Measurements from ENCODE around the gene PWWP2B.
"Not testable (repeated sequence)": the region's sequence is repeated elsewhere in the genome, so short reads cannot be mapped to it uniquely, and the experiment has no call there.

PWWP2B gene

GRCh38 chr10:132375116-132375794 lies 21.7 kb upstream of the PWWP2B start:
- CTCF ChIA-PET = no interaction called here
- no peak for TF ChIP-seq CTCF (IDR thresholded peaks at IDR 0.05; ENCODE audit: insufficient read depth, low read length, missing control alignments)

GRCh38 chr10:132375795-132376297 lies 21.2 kb upstream of the PWWP2B start:
- ChIA-PET CTCF (no interaction called here), POLR2A (no interaction called here)
- DNase-seq (ENCODE audit: low read depth, low spot score) = no peak
- no peak for TF ChIP-seq CTCF (IDR thresholded peaks at IDR 0.05; ENCODE audit: insufficient read depth, low read length, missing control alignments)
- no peak overlapping the region for H3K4me3 ChIP-seq (ENCODE audit: low read depth, low read length)

More at GRCh38 chr10:132375116-132375794, 21.7 kb upstream of the PWWP2B start:
- no peak for DNase-seq (ENCODE audit: low read depth, low spot score)
- POLR2A ChIA-PET = no interaction called here
- H3K4me3 ChIP-seq (ENCODE audit: low read depth, low read length) = no peak overlapping the region

- no peak for TF ChIP-seq CTCF (IDR thresholded peaks at IDR 0.05; ENCODE audit: insufficient read depth, low read length, missing control alignments)
- ChIA-PET POLR2A (no interaction called here), CTCF (interaction anchor here (1.5 kb wide), 1 partner anchor 277 kb away, joined by 4 read pairs; no protein-coding TSS in a partner anchor)
- H3K4me3 ChIP-seq (ENCODE audit: low read depth, low read length) = no peak overlapping the region
- no peak for DNase-seq (ENCODE audit: low read depth, low spot score)
These were observed 20.6 kb upstream of the PWWP2B start for GRCh38 chr10:132376394-132376851.

GRCh38 chr10:132377326-132377725 lies 19.7 kb upstream of the PWWP2B start:
- DNase-seq (ENCODE audit: low read depth, low spot score) = no peak
- POLR2A ChIA-PET = no interaction called here
- H3K4me3 ChIP-seq (ENCODE audit: low read depth, low read length) = no peak overlapping the region
- CTCF ChIA-PET = interaction anchor here (0.6 to 1.5 kb wide), 3 partner anchors 10 to 276 kb away, joined by 3 to 5 read pairs (median 4); no protein-coding TSS in a partner anchor
- no peak for TF ChIP-seq CTCF (IDR thresholded peaks at IDR 0.05; ENCODE audit: insufficient read depth, low read length, missing control alignments)

- H3K4me3 ChIP-seq (ENCODE audit: low read depth, low read length); CTCF ChIA-PET; POLR2A ChIA-PET; DNase-seq (ENCODE audit: low read depth, low spot score): not testable (repeated sequence)
These were observed 18.0 kb upstream of the PWWP2B start for GRCh38 chr10:132379026-132379425.

DNA sequence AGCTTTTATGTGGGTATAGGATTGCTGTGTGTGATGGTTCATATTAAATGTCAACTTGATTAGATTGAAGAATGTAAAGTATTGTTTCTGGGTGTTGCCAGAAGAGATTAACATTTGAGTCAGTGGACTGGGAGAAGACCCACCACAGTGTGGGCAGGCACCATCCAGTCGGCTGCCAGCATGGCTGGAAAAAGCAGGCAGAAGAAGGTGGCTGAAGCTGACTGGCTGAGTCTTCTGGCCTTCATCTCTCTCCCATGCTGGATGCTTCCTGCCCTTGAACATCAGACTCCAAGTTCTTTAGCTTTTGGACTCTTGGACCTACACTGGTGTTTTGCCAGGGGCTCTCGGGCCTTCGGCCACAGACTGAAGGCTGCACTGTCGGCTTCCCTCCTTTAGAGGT lies 16.0 kb upstream of the PWWP2B start:
- CTCF ChIA-PET = interaction anchor here (1.6 to 2.3 kb wide), 3 partner anchors 10 to 66 kb away, joined by 4 to 8 read pairs (median 5); no protein-coding TSS in a partner anchor
- DNase-seq (ENCODE audit: low read depth, low spot score); H3K4me3 ChIP-seq (ENCODE audit: low read depth, low read length); POLR2A ChIA-PET: not testable (repeated sequence)

DNA sequence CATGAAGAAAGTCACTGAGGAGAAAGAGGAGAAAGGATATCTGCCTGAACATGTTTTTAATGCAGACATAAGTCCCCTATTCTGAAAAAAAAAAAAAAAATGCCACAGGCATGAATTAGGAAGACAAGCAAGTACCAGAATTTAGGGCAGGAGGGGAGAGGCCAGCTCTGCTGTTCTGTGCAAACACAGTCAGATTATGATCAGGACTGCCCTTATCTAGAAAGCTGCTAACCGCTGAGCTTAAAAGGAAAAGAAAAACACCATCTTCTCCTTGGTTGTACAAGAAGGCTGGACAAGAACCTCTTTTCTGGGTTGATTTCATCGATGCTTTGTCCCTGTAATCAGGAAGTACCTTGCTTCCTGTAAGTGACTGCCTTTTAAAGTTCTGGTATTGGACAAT lies 15.3 kb upstream of the PWWP2B start:
- POLR2A ChIA-PET = no interaction called here
- no peak for TF ChIP-seq CTCF (IDR thresholded peaks at IDR 0.05; ENCODE audit: insufficient read depth, low read length, missing control alignments)
- CTCF ChIA-PET = interaction anchor here (0.9 to 2.3 kb wide), 4 partner anchors 11 to 159 kb away, joined by 3 to 8 read pairs (median 4); no protein-coding TSS in a partner anchor
- no peak for DNase-seq (ENCODE audit: low read depth, low spot score)
- H3K4me3 ChIP-seq (ENCODE audit: low read depth, low read length) = no peak overlapping the region

Data from AG04449 (cell line).